Measurements from ENCODE around the gene POLA1. TPM values are rescaled to one million over a fixed set of nuclear protein-coding genes. Genes with fewer than 3 reads are reported as not detected.

The POLA1 gene
- total RNA-seq, 2 donors from 2014 or later: 6.7 to 7.2 TPM

DNA sequence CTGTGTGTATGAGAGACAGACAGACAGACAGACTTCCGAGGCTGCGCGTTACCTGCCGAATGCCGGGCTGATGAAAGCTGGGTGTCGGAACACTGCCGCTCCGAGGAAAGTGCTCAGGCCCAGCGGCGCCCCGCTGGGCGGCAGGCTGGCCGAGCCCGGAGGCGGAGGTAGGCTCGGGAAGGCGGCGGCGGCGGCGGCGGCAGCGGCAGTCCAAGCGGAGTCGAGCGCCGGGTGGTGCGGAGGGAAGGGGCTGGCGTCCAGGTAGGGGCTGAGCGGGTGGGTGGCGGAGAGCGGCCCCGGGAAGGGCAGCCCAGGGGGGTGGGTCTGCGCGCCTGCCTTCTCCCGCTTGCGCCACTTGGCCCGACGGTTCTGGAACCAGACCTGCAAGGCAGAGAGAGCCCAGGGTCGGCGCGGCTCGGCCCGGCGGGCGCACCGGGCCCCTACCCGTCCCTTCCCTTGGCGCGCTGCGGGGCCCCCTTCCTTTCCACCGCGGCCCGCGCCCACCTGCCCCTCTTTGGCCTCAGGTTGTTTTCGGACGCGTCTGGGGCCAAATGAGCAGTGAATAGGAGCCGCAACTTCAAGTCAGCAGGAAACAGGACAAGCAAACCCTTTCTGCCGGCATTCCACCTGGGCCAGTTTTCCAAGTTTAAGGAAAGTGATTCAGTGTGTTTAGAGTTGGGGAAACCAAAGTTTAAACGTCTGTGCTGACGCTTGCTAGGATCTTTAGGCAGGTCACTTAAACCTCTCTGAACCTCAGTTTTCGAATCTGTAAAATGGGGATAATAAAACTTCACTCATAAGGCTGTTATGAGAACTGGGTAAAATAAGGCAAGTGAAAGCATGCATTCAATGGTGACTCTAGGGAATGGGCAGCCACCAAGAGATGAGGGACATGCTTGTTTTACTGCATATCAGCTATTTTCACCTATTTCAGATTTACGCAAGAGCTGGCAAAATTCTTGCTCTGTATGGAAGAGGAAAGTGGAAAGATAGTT is 313.6 kb downstream of the POLA1 start:
- Histone ChIP-seq H3K4me3 (no peak overlapping the region), H3K4me1 (peaks cover 0 to 23% of the 10 kb centered on the region in 2 donors), H3K27ac (no peak overlapping the region), H3K9me3 (no peaks in the 10 kb centered on the region), H3K27me3 (peaks cover 34 to 46% of the 10 kb centered on the region in 2 donors), H3K36me3 (no peaks in the 10 kb centered on the region)
- no peak for TF ChIP-seq CTCF (IDR thresholded peaks at IDR 0.05)
- no peak for DNase-seq (ENCODE audit: low spot score)

- peaks cover 26 to 56% of the 10 kb centered on the region in 2 donors for H3K27me3 ChIP-seq
These were observed 315.7 kb downstream of the POLA1 start for GRCh38 chrX:25009407-25009806.

DNA sequence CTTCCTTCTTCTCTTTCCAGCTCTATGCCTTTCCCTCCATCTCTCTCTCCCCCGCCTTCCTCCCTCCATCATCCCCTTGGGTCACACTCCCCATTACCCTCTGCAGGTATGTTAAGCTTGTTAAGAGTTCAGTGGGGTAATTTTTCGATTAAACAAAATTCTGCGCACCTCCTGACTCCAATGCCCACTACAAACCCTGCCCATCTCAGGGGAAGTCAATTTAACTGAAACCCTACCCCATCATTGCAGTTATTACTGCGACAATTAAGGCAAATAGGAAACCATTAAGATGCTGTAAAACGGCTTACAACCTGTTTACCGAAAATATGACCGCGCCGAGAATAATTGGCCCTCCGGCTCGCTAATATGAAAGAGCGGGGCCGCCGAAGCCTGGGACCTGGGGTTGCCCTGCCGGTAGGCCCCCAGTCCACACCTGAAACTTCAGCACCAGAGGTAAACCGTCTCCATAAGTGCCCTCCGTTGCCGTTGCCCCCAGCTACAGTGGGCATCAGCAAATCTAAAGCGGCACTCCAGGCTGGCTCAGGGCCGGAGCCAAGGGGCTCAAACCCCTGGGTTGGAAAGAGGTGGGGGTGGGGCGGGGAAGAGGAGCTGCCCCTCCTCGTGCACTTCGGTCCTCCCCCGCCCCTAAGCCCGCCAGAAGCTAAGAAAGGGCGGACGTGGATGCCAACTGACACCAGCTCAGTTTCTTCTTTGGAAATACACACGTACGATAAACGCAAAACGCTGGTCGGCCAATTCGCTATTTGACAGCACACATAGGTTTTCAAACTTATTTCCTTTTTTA is 317.3 kb downstream of the POLA1 start:
- H3K27ac ChIP-seq: no peak overlapping the region
- H3K36me3 ChIP-seq: no peaks in the 10 kb centered on the region
- no peaks in the 10 kb centered on the region for H3K9me3 ChIP-seq
- H3K4me1 ChIP-seq: peaks cover 0 to 20% of the 10 kb centered on the region in 2 donors
- no peak for DNase-seq (ENCODE audit: low spot score)
- TF ChIP-seq CTCF (IDR thresholded peaks at IDR 0.05): no peak
- H3K4me3 ChIP-seq: no peak overlapping the region
- H3K27me3 ChIP-seq: peaks cover 18 to 55% of the 10 kb centered on the region in 2 donors

More at GRCh38 chrX:25009407-25009806, 315.7 kb downstream of the POLA1 start:
- DNase-seq (ENCODE audit: low spot score): no peak
- TF ChIP-seq CTCF (IDR thresholded peaks at IDR 0.05): no peak
- Histone ChIP-seq H3K4me1 (peaks cover 0 to 28% of the 10 kb centered on the region in 2 donors), H3K9me3 (no peaks in the 10 kb centered on the region), H3K4me3 (no peak overlapping the region), H3K36me3 (no peaks in the 10 kb centered on the region), H3K27ac (no peak overlapping the region)

- Histone ChIP-seq H3K9me3 (no peaks in the 10 kb centered on the region), H3K4me1 (peaks cover 0 to 20% of the 10 kb centered on the region in 2 donors), H3K36me3 (no peaks in the 10 kb centered on the region), H3K27me3 (peaks cover 18 to 48% of the 10 kb centered on the region in 2 donors), H3K4me3 (no peak overlapping the region), H3K27ac (no peak overlapping the region)
- DNase-seq (ENCODE audit: low spot score): no peak
- no peak for TF ChIP-seq CTCF (IDR thresholded peaks at IDR 0.05)
These were observed 318.1 kb downstream of the POLA1 start for GRCh38 chrX:25011589-25012432.

GRCh38 chrX:25012433-25012735 is 318.7 kb downstream of the POLA1 start:
- Histone ChIP-seq H3K27ac (no peak overlapping the region), H3K4me3 (peak overlapping the region in 1 of 2 donors; percentile 27), H3K36me3 (no peaks in the 10 kb centered on the region), H3K9me3 (no peaks in the 10 kb centered on the region), H3K4me1 (peaks cover 0 to 16% of the 10 kb centered on the region in 2 donors), H3K27me3 (peaks cover 18 to 46% of the 10 kb centered on the region in 2 donors)
- DNase-seq (ENCODE audit: low spot score): no peak
- no peak for TF ChIP-seq CTCF (IDR thresholded peaks at IDR 0.05)
